Measurements from ENCODE around the gene DNAJC16.

DNA sequence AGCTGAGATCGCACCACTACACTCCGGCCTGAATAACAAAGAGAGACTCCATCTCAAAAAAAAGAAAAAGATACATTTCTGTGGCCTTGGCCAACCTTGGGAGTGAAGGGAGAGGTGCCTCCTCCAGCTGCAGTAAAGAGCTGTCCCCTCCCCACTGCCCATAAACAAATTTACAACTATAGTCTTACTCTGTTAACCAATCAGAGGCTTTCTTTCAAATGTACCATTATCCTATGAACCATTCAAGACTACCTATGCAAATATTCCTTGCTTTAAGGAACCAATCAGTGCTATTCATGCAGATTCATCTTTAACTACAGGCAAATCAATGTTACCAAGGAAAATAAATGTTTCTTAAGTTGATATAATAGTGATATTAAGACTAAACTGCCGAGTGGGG is 49.7 kb upstream of the DNAJC16 start:
- TF ChIP-seq EZH2phosphoT487 (IDR thresholded peaks at IDR 0.05; ENCODE audit: borderline replicate concordance, low read depth, low read length) (no peak), CTCF (conservative IDR thresholded peaks at IDR 0.05; ENCODE audit: low read length) (no peak)

Data from OCI-LY7 (cell line).